Esophagus squamous epithelium (tissue), 4 donors: Measurements from ENCODE around the gene IL17RE.

Experiments
- CTCF ChIP-seq, 6 experiments: fragments of 450-650 bp in 4 of 6; fragments of 200-600 bp in 2 of 6; sonication (generic) in 2 of 6; IDR thresholded peaks; one replicate each; pipeline ENCODE4 v1.5.1; 2016 to 2019; ENCODE audit warnings: antibody characterized with exemption in 6 of 6, mild to moderate bottlenecking in 4 of 6, moderate library complexity in 4 of 6
- POLR2A ChIP-seq, 4 donors: fragments of 450-650 bp; IDR thresholded peaks; one replicate each; pipeline ENCODE4 v1.6.1; 2017; ENCODE audit warnings: antibody characterized with exemption in 4 of 4, mild to moderate bottlenecking in 4 of 4, moderate library complexity in 3 of 4

DNA sequence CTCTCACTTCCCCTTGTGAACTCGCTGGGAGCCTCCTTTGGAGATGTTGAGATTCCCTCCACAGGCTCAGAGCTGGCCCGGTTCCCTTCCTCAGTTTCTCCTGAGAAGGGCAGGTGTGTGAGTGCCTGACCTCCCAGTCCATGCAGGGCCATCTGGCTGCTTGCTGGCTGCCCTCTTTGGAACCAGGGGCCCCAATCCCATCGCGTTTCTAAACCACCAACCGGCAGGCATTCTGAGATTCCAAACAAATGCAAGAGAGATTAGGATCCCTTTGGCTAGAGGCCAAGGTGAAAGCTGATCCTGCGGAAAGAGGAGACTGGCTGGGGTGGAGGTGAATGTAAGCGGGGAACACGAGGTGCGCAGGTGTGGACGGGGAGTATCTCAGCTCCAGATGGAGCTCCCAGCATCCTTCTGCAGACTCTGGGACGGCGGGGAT is 52.4 kb downstream of the IL17RE start:
- TF ChIP-seq POLR2A (IDR thresholded peaks at IDR 0.05) (no peak), CTCF (IDR thresholded peaks at IDR 0.05) (no peak)
